ENCODE data around the gene PROX2.

PROX2 gene

DNA sequence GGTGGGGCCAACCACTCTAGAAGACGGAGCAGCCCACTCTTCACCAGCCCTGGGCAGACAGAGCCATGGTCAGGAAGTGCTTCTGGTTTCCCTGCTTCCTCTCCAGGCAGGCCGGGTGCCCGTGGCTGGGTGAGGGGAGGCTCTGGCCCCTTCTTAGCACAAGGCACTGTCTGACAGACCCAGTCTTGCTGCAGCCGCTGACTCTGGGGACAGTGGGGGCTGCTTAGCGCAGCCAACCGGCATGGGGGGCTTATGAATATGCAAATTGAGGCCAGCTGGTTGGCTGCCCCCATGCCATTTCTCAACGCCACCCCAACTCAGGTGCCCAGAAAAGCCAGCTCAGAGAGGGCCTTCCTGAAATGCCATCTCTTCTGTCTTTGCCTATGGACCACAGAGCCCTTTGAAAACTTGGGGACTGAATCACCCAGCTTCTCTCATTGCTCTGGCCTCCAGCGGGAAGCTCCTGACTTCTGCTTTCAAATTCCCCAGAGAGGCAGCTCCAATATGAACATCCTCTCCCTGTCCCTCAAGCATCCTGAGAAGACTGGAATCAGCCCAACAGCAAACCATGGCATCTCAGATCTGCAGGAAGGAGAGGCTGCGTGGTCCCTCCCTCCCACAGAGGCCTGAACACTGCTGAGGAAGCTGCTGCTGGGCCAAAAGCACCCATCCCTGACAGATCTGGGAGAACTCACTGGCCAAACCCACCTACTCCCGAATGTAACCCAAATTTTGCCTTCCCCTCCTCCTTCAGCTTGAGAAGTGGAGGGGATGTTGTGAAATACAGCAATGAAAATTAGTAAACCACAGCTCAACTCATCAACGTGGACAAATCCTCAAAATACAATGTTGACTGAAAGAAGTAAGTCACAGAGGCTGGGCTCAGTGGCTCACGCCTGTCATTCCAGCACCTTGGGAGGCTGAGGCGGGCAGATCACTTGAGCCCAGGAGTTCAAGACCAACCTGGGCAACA lies at the start of gene PROX2:
PROX2 (minus strand) TSS at position 205 of the 973 bp plus-strand sequence. CDS start 12,311 bp downstream, outside the sequence.
- no peak within 1 kb of the TSS for H3K4me3 ChIP-seq (ENCODE audit: low read length)

GRCh38 chr14:74924061-74924460 lies 48.1 kb upstream of the PROX2 start:
- no peak overlapping the region for H3K4me3 ChIP-seq (ENCODE audit: low read length)
- no peak for TF ChIP-seq ZNF274 (IDR thresholded peaks at IDR 0.05; ENCODE audit: low read depth, low read length)

More for the DNA sequence above, at the start of gene PROX2:
- TF ChIP-seq ZNF274 (IDR thresholded peaks at IDR 0.05; ENCODE audit: low read depth, low read length), result no peak

DNA sequence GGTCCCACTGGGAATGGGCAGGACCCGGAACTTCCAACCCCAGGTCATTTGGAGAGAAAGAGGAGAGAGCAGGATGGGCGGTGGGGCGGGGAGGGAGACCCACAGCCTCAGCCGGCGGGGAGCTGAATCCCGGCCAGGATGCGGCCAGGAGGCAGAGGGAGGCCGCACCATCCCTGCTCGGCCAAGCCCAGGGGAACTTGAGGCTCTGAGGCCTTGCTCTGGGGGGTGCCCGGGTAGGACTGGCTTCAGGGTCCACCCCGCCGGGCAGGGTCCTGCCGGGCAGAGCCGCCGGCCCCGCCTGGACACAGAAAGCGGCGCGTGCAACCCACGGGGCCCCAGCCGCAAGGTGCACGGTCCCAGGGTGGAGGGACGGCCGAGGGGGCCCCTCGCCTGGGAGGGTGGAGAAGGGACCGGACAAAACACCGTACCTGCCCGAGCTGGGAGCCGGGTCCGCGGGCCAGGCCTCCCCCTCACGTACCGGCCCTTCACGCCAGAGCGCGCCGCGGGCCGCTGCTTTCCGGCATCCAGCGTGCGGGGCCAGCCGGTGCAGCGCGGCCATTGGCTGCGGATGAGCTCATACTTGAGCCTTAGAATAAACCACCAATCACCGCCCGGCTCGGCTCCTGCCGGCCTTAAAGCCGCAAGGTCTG lies 46.9 kb upstream of the PROX2 start, which contains the start of gene RPS6KL1:
RPS6KL1 (minus strand) TSS at position 509 of the 650 bp plus-strand sequence. CDS start 1,719 bp downstream, outside the sequence.
- peak within 1 kb of the TSS; percentile 54; the same call in 1 of the 2 replicates for H3K4me3 ChIP-seq (ENCODE audit: low read length)
- TF ChIP-seq ZNF274 (IDR thresholded peaks at IDR 0.05; ENCODE audit: low read depth, low read length), result no peak

GRCh38 chr14:74921987-74922751 lies 46.2 kb upstream of the PROX2 start:
- TF ChIP-seq ZNF274 (IDR thresholded peaks at IDR 0.05; ENCODE audit: low read depth, low read length), result no peak
- peak overlapping the region; percentile 54; the same call in 1 of the 2 replicates for H3K4me3 ChIP-seq (ENCODE audit: low read length)

GRCh38 chr14:74921053-74921620 lies 45.2 kb upstream of the PROX2 start:
- no peak overlapping the region for H3K4me3 ChIP-seq (ENCODE audit: low read length)
- no peak for TF ChIP-seq ZNF274 (IDR thresholded peaks at IDR 0.05; ENCODE audit: low read depth, low read length)

DNA sequence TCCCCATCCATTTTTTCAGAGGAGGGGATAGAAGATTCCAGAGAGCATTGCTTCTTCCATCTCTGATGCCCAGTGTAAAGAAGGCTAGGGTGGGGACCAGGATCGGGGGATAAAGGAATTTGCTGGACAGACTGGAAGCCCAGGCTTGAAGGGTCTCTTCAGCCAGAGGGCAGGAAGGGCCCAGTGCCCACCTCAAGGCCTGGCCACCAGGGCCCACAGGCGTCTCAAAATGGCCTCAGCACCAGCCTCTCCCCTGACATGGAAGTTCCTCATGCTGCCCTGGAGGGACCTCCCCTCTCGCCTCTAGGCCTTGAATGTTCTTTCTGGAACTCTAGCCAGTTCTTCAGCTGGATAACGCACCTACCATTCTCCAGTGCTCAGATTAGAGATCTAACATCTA lies 44.3 kb upstream of the PROX2 start:
- no peak for TF ChIP-seq ZNF274 (IDR thresholded peaks at IDR 0.05; ENCODE audit: low read depth, low read length)

DNA sequence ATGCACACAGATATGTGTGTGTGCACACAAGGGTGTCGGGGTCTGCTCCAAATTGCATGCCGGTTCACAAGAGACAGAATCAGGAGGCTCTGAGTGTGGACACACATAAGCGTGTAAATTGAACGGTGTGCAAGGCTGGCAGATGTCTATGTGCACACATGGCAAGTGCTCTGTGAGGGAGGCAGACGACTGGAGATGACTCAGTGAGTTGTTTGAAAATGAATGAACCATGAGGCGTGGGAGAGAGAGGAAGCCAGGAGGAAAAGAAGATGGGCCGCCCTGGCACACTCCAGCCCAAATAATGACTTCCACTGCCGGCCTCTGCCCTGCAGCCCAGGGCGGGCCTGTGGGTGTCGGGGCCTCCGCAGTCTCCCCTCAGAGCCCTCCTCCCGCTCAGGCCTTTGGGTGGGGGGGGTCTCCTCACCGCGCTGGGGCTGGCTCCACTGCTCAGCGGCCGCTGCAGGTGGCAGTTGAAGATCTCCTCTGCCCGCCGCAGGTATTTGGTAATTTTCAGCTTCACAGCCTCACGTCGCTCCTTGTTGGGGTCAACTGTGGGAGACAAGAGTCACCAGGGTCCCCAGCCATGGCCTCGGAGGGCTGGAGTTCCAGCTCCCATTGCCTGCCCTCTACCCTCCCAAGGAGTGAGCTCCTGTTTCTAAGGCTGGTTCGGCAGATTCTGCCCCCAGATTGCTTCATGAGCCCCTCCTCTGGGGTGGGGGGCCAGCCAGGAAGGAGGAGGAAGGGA lies 43.6 kb upstream of the PROX2 start:
- no peak for TF ChIP-seq ZNF274 (IDR thresholded peaks at IDR 0.05; ENCODE audit: low read depth, low read length)

More for the DNA sequence above, 44.3 kb upstream of the PROX2 start:
- H3K4me3 ChIP-seq (ENCODE audit: low read length), result no peak overlapping the region

DNA sequence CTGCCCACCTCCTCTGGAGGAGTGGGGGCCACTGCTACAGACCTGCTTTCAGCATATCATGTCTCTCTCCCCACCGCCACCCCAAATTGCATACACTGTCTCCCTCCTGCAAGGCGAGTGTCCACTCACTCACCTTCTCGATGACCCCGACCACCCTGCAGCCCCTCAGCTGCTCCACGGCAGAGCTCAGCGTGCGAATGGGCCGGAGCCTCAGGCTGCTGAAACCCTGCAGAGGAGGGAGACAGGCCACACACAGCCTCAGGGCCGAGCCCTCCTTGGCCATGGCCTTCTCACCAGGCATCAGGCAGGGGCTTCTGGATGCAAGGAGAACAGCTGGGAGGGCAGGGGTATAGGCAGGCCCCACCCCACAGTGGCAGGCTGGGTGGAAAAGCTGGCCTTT lies 42.4 kb upstream of the PROX2 start:
- H3K4me3 ChIP-seq (ENCODE audit: low read length), result no peak overlapping the region
- TF ChIP-seq ZNF274 (IDR thresholded peaks at IDR 0.05; ENCODE audit: low read depth, low read length), result no peak

More for the DNA sequence above, 43.6 kb upstream of the PROX2 start:
- H3K4me3 ChIP-seq (ENCODE audit: low read length), result no peak overlapping the region

GRCh38 chr14:74917646-74918081 lies 41.7 kb upstream of the PROX2 start:
- H3K4me3 ChIP-seq (ENCODE audit: low read length), result no peak overlapping the region
- TF ChIP-seq ZNF274 (IDR thresholded peaks at IDR 0.05; ENCODE audit: low read depth, low read length), result no peak

DNA sequence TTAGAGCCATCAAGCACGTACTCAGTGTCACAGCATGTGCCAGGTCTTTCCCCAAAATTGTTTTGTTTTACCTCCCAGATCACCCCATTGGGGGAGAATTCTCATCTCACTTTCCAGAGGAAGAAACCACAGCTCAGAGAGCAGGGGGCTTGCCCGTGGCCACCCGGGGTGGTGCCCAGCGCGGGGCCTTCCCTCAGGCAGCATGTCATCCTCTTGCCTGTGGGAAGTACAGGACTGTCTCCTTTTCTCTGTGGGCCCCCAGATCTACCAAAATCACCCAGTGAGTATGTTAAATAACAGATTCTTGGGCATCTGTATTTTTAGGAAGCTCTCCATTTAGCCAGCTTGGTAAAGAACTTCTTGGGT lies 41.2 kb upstream of the PROX2 start:
- TF ChIP-seq ZNF274 (IDR thresholded peaks at IDR 0.05; ENCODE audit: low read depth, low read length), result no peak

DNA sequence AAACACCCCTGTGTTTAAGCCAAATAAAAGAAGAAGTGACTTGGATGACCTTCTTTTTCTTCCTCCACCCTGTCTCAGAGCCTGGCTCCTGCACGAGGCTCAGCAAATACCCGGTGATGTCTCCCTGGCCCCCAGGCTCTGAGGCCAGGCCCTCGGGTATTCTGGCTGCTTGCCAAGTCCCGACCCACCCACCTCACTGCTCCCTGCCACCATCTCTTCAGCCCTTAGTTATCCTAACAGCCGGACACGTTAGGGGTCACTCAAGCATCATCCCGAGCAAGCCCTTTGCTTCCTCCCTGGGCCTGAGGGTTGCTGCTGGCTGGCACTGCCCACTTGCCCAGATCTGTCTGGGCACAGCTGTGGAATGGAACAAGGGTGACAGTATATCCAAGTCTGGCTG lies 39.9 kb upstream of the PROX2 start:
- H3K4me3 ChIP-seq (ENCODE audit: low read length), result no peak overlapping the region
- no peak for TF ChIP-seq ZNF274 (IDR thresholded peaks at IDR 0.05; ENCODE audit: low read depth, low read length)

More for the DNA sequence above, 41.2 kb upstream of the PROX2 start:
- no peak overlapping the region for H3K4me3 ChIP-seq (ENCODE audit: low read length)

GRCh38 chr14:74915426-74915825 lies 39.5 kb upstream of the PROX2 start:
- H3K4me3 ChIP-seq (ENCODE audit: low read length), result no peak overlapping the region
- TF ChIP-seq ZNF274 (IDR thresholded peaks at IDR 0.05; ENCODE audit: low read depth, low read length), result no peak
